ENCODE measurements around the gene EIF3K.

EIF3K gene

GRCh38 chr19:38669552-38669951 lies 50.6 kb downstream of the EIF3K start:
- DNase-seq: no peak

- no peak for DNase-seq
These were observed 52.0 kb downstream of the EIF3K start for GRCh38 chr19:38670921-38671398.

- no peak for DNase-seq
These were observed 52.7 kb downstream of the EIF3K start for GRCh38 chr19:38671654-38672053.

- no peak for DNase-seq
These were observed 54.0 kb downstream of the EIF3K start for GRCh38 chr19:38673030-38673429.

GRCh38 chr19:38674388-38675171 lies 55.6 kb downstream of the EIF3K start:
- DNase-seq: no peak

- DNase-seq: no peak
These were observed 56.6 kb downstream of the EIF3K start for GRCh38 chr19:38675611-38676010.

- no peak for DNase-seq
These were observed 57.3 kb downstream of the EIF3K start for GRCh38 chr19:38676023-38676877.

- DNase-seq: no peak
These were observed 58.1 kb downstream of the EIF3K start for GRCh38 chr19:38676878-38677646.

- no peak for DNase-seq
These were observed 59.4 kb downstream of the EIF3K start for GRCh38 chr19:38678217-38678890.

GRCh38 chr19:38678891-38679494 lies 60.0 kb downstream of the EIF3K start:
- no peak for DNase-seq

GRCh38 chr19:38679839-38680238 lies 60.9 kb downstream of the EIF3K start:
- no peak for DNase-seq

GRCh38 chr19:38682195-38682867 lies 63.3 kb downstream of the EIF3K start:
- no peak for DNase-seq

GRCh38 chr19:38682872-38683392 lies 63.9 kb downstream of the EIF3K start:
- no peak for DNase-seq

- DNase-seq: peak; percentile 65
These were observed 64.5 kb downstream of the EIF3K start for GRCh38 chr19:38683393-38684077.

GRCh38 chr19:38684078-38684861 lies 65.3 kb downstream of the EIF3K start:
- no peak for DNase-seq

- no peak for DNase-seq
These were observed 66.1 kb downstream of the EIF3K start for GRCh38 chr19:38684862-38685665.

GRCh38 chr19:38685666-38686529 lies 66.9 kb downstream of the EIF3K start:
- DNase-seq: peak; percentile 61

GRCh38 chr19:38686530-38686888 lies 67.5 kb downstream of the EIF3K start:
- no peak for DNase-seq
